Activated naive CD8-positive, alpha-beta T cell treated with anti-CD3 and anti-CD28 coated beads, Interleukin-2, amount 10 ng/mL, durations not matched to agents 7 days and 5 days (primary cell): ENCODE measurements around the gene FRMD5. TPM values are rescaled to one million over a fixed set of nuclear protein-coding genes. Genes with fewer than 3 reads are reported as not detected.
"Not testable (repeated sequence)": the region's sequence is repeated elsewhere in the genome, so short reads cannot be mapped to it uniquely, and the experiment has no call there.

Experiments used
- ATAC-seq: fragments of 150-1000 bp; cut with Tn5 transposase; one replicate; pipeline ENCODE4 v1.10.0; 2021; ENCODE audit warnings: low read depth, moderate library complexity
- POLR2A ChIA-PET: fragments of 350-600 bp; sonication (Branson Sonifier 250); formaldehyde crosslinking; loops from one replicate; lab custom pipeline; 2021; ENCODE audit warnings: antibody characterized with exemption; lab: Charles Lee
- DNase-seq: peaks from one replicate; pipeline ENCODE4 v3.0.0; 2021
- H3K27ac Mint-ChIP-seq: one replicate; pipeline ENCODE4 v1.8.0; 2022; ENCODE audit warnings: mild to moderate bottlenecking, mixed read lengths
- H3K27me3 Mint-ChIP-seq: one replicate; pipeline ENCODE4 v1.8.0; 2022; ENCODE audit warnings: mild to moderate bottlenecking, moderate library complexity, mixed read lengths
- H3K36me3 Mint-ChIP-seq: one replicate; pipeline ENCODE4 v1.8.0; 2021; ENCODE audit warnings: mild to moderate bottlenecking, mixed read lengths
- H3K4me1 Mint-ChIP-seq: one replicate; pipeline ENCODE4 v1.8.0; 2021; ENCODE audit warnings: mixed read lengths
- H3K4me3 Mint-ChIP-seq: one replicate; pipeline ENCODE4 v1.8.0; 2022; ENCODE audit warnings: mild to moderate bottlenecking, moderate library complexity, mixed read lengths
- H3K9me3 Mint-ChIP-seq: one replicate; pipeline ENCODE4 v1.8.0; 2021; ENCODE audit warnings: mixed read lengths
- total RNA-seq, 2 experiments: library from RNA; stranded (reverse); gene quantifications; one replicate each; pipeline ENCODE4 v1.2.3, GENCODE V29; 2021

FRMD5 gene
- total RNA-seq, 2 experiments from 2014 or later = 0.26 TPM; not detected in 1

DNA sequence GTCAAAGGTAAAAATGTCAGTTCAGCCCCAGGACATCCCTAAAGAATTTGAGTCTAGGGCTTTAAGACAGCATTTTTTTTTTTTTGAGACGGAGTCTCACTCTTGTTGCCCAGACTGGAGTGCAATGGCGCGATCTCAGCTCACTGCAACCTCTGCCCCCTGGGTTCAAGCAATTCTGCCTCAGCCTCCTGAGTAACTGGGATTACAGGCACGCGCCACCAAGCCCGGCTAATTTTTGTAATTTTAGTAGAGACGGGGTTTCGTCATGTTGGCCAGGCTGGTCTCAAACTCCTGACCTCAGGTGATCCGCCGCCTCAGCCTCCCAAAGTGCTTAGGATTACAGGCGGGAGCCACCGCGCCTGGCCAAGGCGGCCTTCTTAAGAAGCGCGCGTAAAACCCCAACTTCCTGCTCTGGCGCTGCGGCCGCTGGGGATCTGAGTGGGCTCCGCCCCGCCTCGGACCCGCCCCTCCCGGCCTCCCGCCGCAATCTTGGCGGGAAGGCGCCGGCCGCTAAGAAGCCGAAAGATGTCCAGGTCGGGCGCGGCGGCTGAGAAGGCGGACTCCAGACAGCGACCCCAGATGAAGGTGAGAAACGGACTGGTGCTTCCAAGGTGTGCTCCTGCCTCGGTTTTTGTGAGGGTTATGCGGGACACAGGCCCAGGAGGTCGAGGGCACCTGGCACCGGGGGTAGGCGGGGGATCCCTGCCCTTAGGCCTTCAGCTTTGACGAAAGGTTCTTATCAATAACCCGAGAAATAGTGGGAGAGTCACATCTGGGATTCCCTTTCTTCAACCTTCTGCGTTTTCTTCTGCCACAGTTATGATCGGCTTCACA is 368.3 kb downstream of the FRMD5 start, which contains the start of gene WDR76:
TSS of gene WDR76 (plus strand) at position 495 of the 834 bp plus-strand sequence. CDS start at position 526, 31 bp downstream.
- H3K9me3 Mint-ChIP-seq = no peaks in the 10 kb centered on the region
- DNase-seq (peak; percentile 86), ATAC-seq (peak; percentile 65)
- H3K4me1 Mint-ChIP-seq = peaks cover 27% of the 10 kb centered on the region
- H3K36me3 Mint-ChIP-seq = peaks cover 27% of the 10 kb centered on the region
- H3K27me3 Mint-ChIP-seq = no peaks in the 10 kb centered on the region
- H3K27ac Mint-ChIP-seq = peak within 1 kb of the TSS; percentile 99
- POLR2A ChIA-PET = interaction anchor here (0.7 to 3.1 kb wide), 5 partner anchors 11 to 50 kb away, joined by 3 to 15 read pairs (median 11); partner anchors contain the start of genes ELL3, HYPK and SERINC4
- H3K4me3 Mint-ChIP-seq = peak within 1 kb of the TSS; percentile 92

DNA sequence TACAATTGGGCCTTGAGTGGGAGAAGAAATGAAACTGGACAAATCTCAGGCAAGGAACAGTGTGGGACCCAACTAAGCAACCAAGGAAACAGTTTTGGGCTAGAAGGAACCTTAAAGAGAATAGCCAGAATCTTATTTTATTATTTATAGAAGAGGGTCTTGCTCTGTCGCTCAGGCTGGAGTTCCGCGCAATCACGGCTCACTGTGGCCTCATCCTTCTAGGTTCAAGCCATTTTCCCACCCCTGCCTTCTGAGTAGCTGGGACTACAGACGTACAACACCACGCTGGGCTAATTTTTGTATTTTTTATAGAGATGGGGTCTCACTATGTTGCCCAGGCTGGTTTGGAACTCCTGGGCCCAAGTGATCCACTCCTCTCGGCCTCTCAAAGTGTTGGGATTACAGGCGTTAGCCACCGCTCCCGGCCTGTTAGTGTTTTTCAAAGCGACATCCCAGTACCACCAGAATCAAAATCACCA is 369.0 kb downstream of the FRMD5 start:
- Mint-ChIP-seq H3K9me3 (no peaks in the 10 kb centered on the region), H3K27ac (peak overlapping the region; percentile 99), H3K36me3 (peaks cover 29% of the 10 kb centered on the region), H3K4me3 (peak overlapping the region; percentile 92), H3K4me1 (peaks cover 30% of the 10 kb centered on the region), H3K27me3 (no peaks in the 10 kb centered on the region)
- no peak for ATAC-seq
- POLR2A ChIA-PET = interaction anchor here (1.6 to 3.1 kb wide), 3 partner anchors 26 to 80 kb away, joined by 4 to 15 read pairs (median 7); partner anchors contain the start of genes ELL3, HYPK, PDIA3 and SERINC4
- DNase-seq = no peak

DNA sequence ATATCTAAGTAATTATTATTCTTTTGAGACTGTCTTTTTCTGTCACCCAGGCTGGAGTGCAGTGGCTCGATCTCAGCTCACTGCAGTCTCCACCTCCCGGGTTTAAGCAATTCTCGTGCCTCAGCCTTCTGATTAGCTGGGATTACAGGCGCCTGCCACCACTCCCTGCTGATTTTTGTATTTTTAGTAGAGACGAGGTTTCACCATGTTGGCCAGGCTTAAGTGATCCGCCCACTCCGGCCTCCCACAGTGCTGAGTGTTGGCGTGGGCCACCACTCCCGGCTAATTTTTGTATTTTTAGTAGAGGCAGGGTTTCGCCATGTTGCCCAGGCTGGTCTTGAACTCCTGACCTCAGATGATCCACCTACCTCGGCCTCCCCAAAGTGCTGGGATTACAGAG is 369.8 kb downstream of the FRMD5 start:
- peaks cover 29% of the 10 kb centered on the region for H3K36me3 Mint-ChIP-seq
- not testable (repeated sequence) for H3K27me3 Mint-ChIP-seq, ATAC-seq, DNase-seq, H3K9me3 Mint-ChIP-seq
- peaks cover 31% of the 10 kb centered on the region for H3K4me1 Mint-ChIP-seq
- H3K4me3 Mint-ChIP-seq = peak overlapping the region; percentile 15
- H3K27ac Mint-ChIP-seq = peak overlapping the region; percentile 99
- POLR2A ChIA-PET = interaction anchor here (0.7 to 2.2 kb wide), 11 partner anchors 9 to 640 kb away, joined by 3 to 27 read pairs (median 4); partner anchors contain the start of genes CTDSPL2, ELL3, HYPK and PDIA3

DNA sequence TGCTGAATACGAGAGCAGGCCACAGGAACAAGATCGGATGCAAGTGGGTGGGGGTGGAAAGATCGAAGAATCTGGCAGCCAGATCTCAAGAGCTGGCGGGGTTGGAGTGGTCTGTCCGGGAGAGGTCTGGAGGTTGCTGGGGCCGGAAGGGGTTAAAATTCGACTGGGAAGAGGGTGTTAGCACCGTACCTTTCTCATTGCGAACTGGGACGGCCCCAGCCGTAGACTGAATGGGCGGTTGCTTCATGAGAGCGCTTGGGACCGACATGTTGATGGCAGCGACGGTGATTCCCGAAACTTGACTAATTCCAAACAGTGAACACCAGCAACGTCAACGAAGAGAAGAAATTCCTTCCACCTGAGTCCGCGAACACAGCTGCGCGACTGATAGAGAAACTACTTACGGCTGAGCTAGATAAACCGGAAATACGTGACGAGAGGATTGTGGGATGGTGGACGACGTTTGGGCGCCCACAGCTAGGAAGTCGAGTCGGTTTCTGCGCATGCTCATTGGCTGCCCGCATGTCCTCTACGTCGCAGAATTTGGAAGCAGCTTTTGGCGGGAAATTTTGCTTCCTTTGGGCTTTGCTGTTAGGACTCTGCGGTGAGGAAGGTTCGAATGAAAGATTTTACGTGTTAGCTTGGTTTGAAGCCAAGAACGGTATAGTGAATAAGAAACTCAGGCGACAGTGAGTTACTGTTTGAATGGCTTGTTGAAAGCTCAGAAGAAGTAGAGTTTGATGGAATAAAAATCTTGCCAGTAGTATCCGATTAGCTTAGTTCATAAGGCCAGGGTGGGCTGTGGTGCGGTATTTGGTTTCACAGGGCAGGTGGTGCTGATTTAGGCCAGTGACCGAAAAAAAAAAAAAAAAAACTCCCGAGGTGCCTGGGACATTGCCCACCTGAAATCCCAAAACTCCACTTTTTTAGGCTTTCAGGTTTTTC is 370.5 kb downstream of the FRMD5 start, which contains the start of gene MFAP1:
TSS of gene MFAP1 (minus strand) at position 389 of the 945 bp plus-strand sequence. CDS start at position 268, 121 bp downstream.
- peaks cover 25% of the 10 kb centered on the region for H3K36me3 Mint-ChIP-seq
- POLR2A ChIA-PET = interaction anchor here (0.7 to 2.2 kb wide), 13 partner anchors 9 to 639 kb away, joined by 3 to 27 read pairs (median 4); partner anchors contain the start of genes CTDSPL2, ELL3, HYPK and PDIA3
- peak within 1 kb of the TSS; percentile 99 for H3K27ac Mint-ChIP-seq
- H3K27me3 Mint-ChIP-seq = no peaks in the 10 kb centered on the region
- ATAC-seq = peak; percentile 85
- DNase-seq = peak; percentile 78
- no peaks in the 10 kb centered on the region for H3K9me3 Mint-ChIP-seq
- peaks cover 26% of the 10 kb centered on the region for H3K4me1 Mint-ChIP-seq
- H3K4me3 Mint-ChIP-seq = peak within 1 kb of the TSS; percentile 100

DNA sequence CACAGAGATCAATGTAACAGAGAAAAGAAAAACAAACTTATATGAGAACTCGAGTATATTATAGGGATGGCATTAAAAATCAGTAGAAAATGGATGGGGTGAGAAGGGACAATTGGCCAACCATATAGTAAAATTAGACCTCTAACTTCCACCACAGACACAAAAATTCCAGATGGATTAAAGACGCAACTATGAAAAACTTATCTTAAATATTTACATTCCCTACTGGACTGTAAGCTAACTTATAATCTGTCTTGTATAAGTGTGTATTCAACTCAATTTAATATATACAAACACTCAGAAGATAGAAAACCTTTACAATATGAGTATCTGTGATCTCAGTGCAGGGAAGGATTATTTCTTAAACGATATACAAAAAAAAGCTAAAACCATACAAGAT is 373.6 kb downstream of the FRMD5 start:
- Mint-ChIP-seq H3K27ac (peak overlapping the region; percentile 52), H3K4me1 (peaks cover 18% of the 10 kb centered on the region), H3K36me3 (peaks cover 12% of the 10 kb centered on the region), H3K4me3 (peak overlapping the region; percentile 40), H3K9me3 (no peaks in the 10 kb centered on the region), H3K27me3 (no peaks in the 10 kb centered on the region)
- DNase-seq (no peak), ATAC-seq (no peak)
- POLR2A ChIA-PET = interaction anchor here (0.6 to 2.1 kb wide), 3 partner anchors 21 to 841 kb away, joined by 3 to 13 read pairs (median 3); partner anchors contain the start of genes HYPK and SERINC4

Other genes with a start within 250 kb of the FRMD5 start
- 10 to 100 TPM; 42.7 to 51.7 TPM for gene GOLM2, start 93.4 kb upstream of the FRMD5 start, total RNA-seq
- 10 to 100 TPM; 82.9 to 87.5 TPM for gene CTDSPL2, start 232.4 kb upstream of the FRMD5 start, total RNA-seq